ENCODE results near the gene GASK1A.

The GASK1A gene

DNA sequence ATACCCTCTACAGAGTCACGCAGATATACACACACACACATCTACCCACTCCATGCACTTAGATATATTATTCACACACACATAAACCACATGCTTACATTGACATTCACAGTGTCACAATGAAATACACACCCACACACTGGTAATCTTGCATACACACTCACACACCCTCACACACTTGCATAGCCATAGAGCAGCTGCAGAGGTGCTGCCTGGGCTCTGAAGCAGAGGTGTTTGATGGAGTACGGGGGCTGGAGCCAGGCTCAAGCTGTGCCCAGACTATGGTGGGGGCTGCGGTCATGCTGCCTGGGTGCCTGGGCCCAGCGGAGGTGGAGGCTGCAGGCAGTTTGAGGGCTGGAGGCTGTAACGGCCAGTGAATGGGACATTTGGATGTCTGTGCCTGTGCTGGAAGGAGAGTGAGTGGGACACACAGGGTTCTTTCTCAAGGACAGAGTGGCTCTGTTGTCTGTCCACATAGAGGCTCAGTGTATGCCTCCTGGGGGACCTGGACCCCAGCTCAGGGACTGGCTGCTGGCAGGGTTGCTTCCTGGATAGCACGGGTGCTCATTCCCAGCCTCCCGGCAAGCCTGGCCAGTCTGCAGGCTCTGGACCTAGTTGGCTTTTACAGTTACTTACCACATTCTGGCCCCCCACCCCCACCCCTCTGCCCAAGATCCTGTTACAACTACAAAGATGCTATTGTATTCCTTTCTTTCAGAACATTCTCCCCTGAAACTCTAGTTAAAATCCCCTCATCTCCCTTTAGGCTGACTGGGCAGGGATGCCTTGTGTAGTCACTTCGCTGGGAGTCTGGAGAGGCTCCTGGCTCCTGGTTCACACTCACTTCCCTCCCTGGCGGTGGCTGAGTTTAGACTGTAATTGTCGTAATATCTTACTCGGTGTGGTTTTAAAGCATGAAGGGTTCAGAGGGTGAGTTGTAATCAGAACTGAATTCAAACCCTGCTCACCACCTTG is 12.5 kb downstream of the GASK1A start:
- TF ChIP-seq CTCF (IDR thresholded peaks at IDR 0.05; ENCODE audit: insufficient read depth, low read length, poor library complexity, severe bottlenecking) = no peak
- TF ChIP-seq EZH2phosphoT487 (conservative IDR thresholded peaks at IDR 0.05; ENCODE audit: low read length) = no peak
- Histone ChIP-seq H3F3A (ENCODE audit: insufficient read depth) (no peaks in the 10 kb centered on the region), H3K27ac (ENCODE audit: low read depth, low read length) (no peak overlapping the region), H2AFZ (ENCODE audit: low read depth, low read length, severe bottlenecking) (no peak overlapping the region), H3K27me3 (ENCODE audit: low read length) (no peaks in the 10 kb centered on the region), H3K4me3 (ENCODE audit: insufficient read depth, low read length, poor library complexity, severe bottlenecking) (no peak overlapping the region), H3K9me2 (replicated peaks; ENCODE audit: insufficient read depth, low read length) (no peaks in the 10 kb centered on the region), H3K36me3 (ENCODE audit: low read length) (no peaks in the 10 kb centered on the region), H3K9me3 (ENCODE audit: insufficient read depth, low read length) (no peaks in the 10 kb centered on the region), H3K9ac (ENCODE audit: low read length) (no peak overlapping the region), H3K79me2 (ENCODE audit: insufficient read depth, low read length) (no peaks in the 10 kb centered on the region), H3K4me2 (ENCODE audit: low read depth, low read length, poor library complexity, severe bottlenecking) (no peak overlapping the region), H4K20me1 (ENCODE audit: low read depth, low read length) (no peaks in the 10 kb centered on the region)

DNA sequence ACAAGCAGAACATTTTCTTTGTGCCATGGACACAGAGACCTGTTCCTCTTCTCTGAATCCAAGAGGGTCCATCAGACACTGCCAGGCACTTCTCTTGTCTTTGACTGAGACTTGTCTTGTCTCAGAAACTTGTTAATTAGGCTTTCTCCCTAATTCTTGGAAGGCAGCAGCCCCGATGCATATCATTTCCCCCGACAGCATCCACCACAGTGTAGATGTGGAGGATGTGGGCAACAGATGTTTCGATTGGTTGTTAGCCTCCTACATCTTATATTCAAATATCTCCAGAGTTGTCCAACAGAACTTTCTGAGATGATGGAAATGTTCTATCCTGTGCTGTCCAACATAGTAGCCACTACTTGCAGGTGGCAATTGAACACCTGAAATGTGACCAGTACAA is 15.5 kb downstream of the GASK1A start:
- Histone ChIP-seq H3K36me3 (ENCODE audit: low read length) (no peaks in the 10 kb centered on the region), H3K9me3 (ENCODE audit: insufficient read depth, low read length) (no peaks in the 10 kb centered on the region), H3K4me3 (ENCODE audit: insufficient read depth, low read length, poor library complexity, severe bottlenecking) (no peak overlapping the region), H4K20me1 (ENCODE audit: low read depth, low read length) (no peaks in the 10 kb centered on the region), H3F3A (ENCODE audit: insufficient read depth) (no peaks in the 10 kb centered on the region), H3K4me2 (ENCODE audit: low read depth, low read length, poor library complexity, severe bottlenecking) (no peak overlapping the region), H2AFZ (ENCODE audit: low read depth, low read length, severe bottlenecking) (no peak overlapping the region), H3K27ac (ENCODE audit: low read depth, low read length) (no peak overlapping the region), H3K79me2 (ENCODE audit: insufficient read depth, low read length) (no peaks in the 10 kb centered on the region), H3K9ac (ENCODE audit: low read length) (no peak overlapping the region), H3K27me3 (ENCODE audit: low read length) (no peaks in the 10 kb centered on the region), H3K9me2 (replicated peaks; ENCODE audit: insufficient read depth, low read length) (no peaks in the 10 kb centered on the region)
- TF ChIP-seq EZH2phosphoT487 (conservative IDR thresholded peaks at IDR 0.05; ENCODE audit: low read length) = no peak
- TF ChIP-seq CTCF (IDR thresholded peaks at IDR 0.05; ENCODE audit: insufficient read depth, low read length, poor library complexity, severe bottlenecking) = no peak

DNA sequence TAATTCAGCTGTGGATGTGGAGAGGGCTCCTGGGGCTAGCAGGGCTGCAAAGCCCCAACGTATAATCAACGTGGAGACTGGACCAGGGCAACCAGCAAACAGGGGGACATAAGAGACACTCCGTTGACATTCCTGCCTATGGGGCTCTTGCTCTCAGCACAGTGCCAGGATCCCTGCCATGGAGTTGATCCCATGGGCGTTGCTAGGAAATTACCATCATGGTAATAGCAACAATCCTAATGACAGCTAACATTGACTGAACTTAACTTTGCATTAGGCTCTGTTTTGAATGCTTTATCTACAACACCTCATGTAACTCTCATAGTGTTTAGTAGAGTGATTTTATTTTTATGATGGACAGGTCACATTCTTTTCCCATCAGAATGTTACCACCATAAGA is 16.9 kb downstream of the GASK1A start:
- Histone ChIP-seq H3K27me3 (ENCODE audit: low read length) (no peaks in the 10 kb centered on the region), H3F3A (ENCODE audit: insufficient read depth) (no peaks in the 10 kb centered on the region), H3K79me2 (ENCODE audit: insufficient read depth, low read length) (no peaks in the 10 kb centered on the region), H3K9me2 (replicated peaks; ENCODE audit: insufficient read depth, low read length) (no peaks in the 10 kb centered on the region), H2AFZ (ENCODE audit: low read depth, low read length, severe bottlenecking) (no peak overlapping the region), H3K4me2 (ENCODE audit: low read depth, low read length, poor library complexity, severe bottlenecking) (no peak overlapping the region), H3K9me3 (ENCODE audit: insufficient read depth, low read length) (no peaks in the 10 kb centered on the region), H3K27ac (ENCODE audit: low read depth, low read length) (no peak overlapping the region), H3K36me3 (ENCODE audit: low read length) (no peaks in the 10 kb centered on the region), H3K4me3 (ENCODE audit: insufficient read depth, low read length, poor library complexity, severe bottlenecking) (no peak overlapping the region), H3K9ac (ENCODE audit: low read length) (no peak overlapping the region), H4K20me1 (ENCODE audit: low read depth, low read length) (no peaks in the 10 kb centered on the region)
- TF ChIP-seq EZH2phosphoT487 (conservative IDR thresholded peaks at IDR 0.05; ENCODE audit: low read length) (no peak), CTCF (IDR thresholded peaks at IDR 0.05; ENCODE audit: insufficient read depth, low read length, poor library complexity, severe bottlenecking) (no peak)

Data from SU-DHL-6 (cell line).